HEK293T (cell line): ENCODE results near the gene FBXO39.

Source experiments
- ARNT ChIP-seq: fragments of 450-650 bp; IDR thresholded peaks from 2 replicates; pipeline ENCODE4 v1.6.1; 2017; ENCODE audit warnings: mild to moderate bottlenecking
- BHLHE40 ChIP-seq: fragments of 450-650 bp; IDR thresholded peaks from 2 replicates; pipeline ENCODE4 v1.6.1; 2016; ENCODE audit warnings: mild to moderate bottlenecking, moderate library complexity, borderline replicate concordance
- ELF4 ChIP-seq: fragments of 450-650 bp; IDR thresholded peaks from 2 replicates; pipeline ENCODE4 v1.6.1; 2017; ENCODE audit warnings: antibody characterized with exemption
- FOXM1 ChIP-seq: fragments of 450-650 bp; IDR thresholded peaks from 2 replicates; pipeline ENCODE4 v1.6.1; 2017; ENCODE audit warnings: mild to moderate bottlenecking, borderline replicate concordance
- NFRKB ChIP-seq: fragments of 450-650 bp; IDR thresholded peaks from 2 replicates; pipeline ENCODE4 v1.6.1; 2016; ENCODE audit warnings: mild to moderate bottlenecking, moderate library complexity
- PKNOX1 ChIP-seq: fragments of 450-650 bp; IDR thresholded peaks from 2 replicates; pipeline ENCODE4 v1.6.1; 2016
- SP1 ChIP-seq: fragments of 450-650 bp; IDR thresholded peaks from 2 replicates; pipeline ENCODE4 v1.6.1; 2017
- TARDBP ChIP-seq: fragments of 450-650 bp; IDR thresholded peaks from 2 replicates; pipeline ENCODE4 v1.6.1; 2016

DNA sequence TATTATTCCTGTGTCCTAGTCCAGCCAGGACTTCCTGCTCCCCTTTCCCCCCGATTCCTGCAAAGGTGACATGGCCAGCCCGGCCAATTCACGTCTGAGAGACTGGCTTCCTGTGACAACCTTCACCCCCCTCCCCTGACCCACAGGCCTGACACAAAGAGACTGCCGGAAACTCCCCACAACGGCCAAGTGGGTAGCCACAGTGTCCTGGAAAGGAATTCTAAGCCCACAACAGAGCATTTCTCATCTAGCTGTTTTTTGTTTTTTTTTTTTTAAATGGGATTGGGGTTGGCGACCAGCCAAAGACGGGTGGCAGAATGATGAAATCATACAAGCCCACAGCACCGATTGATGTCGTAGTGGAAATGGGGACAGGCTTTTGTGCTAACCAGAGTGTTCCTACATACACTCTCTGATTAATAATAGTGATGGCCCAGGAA is 23.0 kb upstream of the FBXO39 start:
- TF ChIP-seq ARNT = no peak
- TF ChIP-seq FOXM1 = no peak
- no peak for TF ChIP-seq SP1
- no peak for TF ChIP-seq ELF4
- TF ChIP-seq NFRKB = no peak
- TF ChIP-seq BHLHE40 = no peak
- TF ChIP-seq TARDBP = no peak
- no peak for TF ChIP-seq PKNOX1
